Natural killer cell treated with Interleukin-12 subunit alpha and Interleukin-12 subunit beta and Interleukin-15 and Interleukin-18, amount 100 ng/mL, for 72 hours (primary cell): ENCODE data around the gene PLD5. TPM values are rescaled to one million over a fixed set of nuclear protein-coding genes. Genes with fewer than 3 reads are reported as not detected.
"Not testable (repeated sequence)": the region's sequence is repeated elsewhere in the genome, so short reads cannot be mapped to it uniquely, and the experiment has no call there.

Experiments used
- ATAC-seq, 2 donors: fragments of 150-1000 bp; cut with Tn5 transposase in 1 of 2; sonication (Bioruptor Pico), chemical (Tn5 transposase) in 1 of 2; 2 replicates each; pipeline ENCODE4 v1.10.0; 2021
- DNase-seq: peaks from one replicate; pipeline ENCODE4 v3.0.0; 2022; ENCODE audit warnings: low spot score
- H3K27ac Mint-ChIP-seq, 2 donors: 1 replicate in 1 of 2; 2 replicates in 1 of 2; pipeline ENCODE4 v1.8.0; 2022; ENCODE audit warnings: mixed read lengths in 2 of 2, mild to moderate bottlenecking in 1 of 2, moderate library complexity in 1 of 2
- H3K27me3 Mint-ChIP-seq, 2 donors: 1 replicate in 1 of 2; 2 replicates in 1 of 2; pipeline ENCODE4 v1.8.0; 2022; ENCODE audit warnings: mixed read lengths in 2 of 2
- H3K36me3 Mint-ChIP-seq: one replicate; pipeline ENCODE4 v1.8.0; 2022; ENCODE audit warnings: mixed read lengths
- H3K4me1 Mint-ChIP-seq, 2 donors: 1 replicate in 1 of 2; 2 replicates in 1 of 2; pipeline ENCODE4 v1.8.0; 2022; ENCODE audit warnings: low read depth in 2 of 2, mixed read lengths in 2 of 2, mild to moderate bottlenecking in 1 of 2
- H3K4me3 Mint-ChIP-seq: one replicate; pipeline ENCODE4 v1.8.0; 2022; ENCODE audit warnings: mixed read lengths
- H3K9me3 Mint-ChIP-seq: 2 replicates; pipeline ENCODE4 v1.8.0; 2022; ENCODE audit warnings: mixed read lengths
- total RNA-seq, 2 donors: library from RNA; stranded (reverse); gene quantifications; one replicate each; pipeline ENCODE4 v1.2.3, GENCODE V29; 2022

PLD5 gene
- total RNA-seq, 2 donors from 2014 or later, result not detected

DNA sequence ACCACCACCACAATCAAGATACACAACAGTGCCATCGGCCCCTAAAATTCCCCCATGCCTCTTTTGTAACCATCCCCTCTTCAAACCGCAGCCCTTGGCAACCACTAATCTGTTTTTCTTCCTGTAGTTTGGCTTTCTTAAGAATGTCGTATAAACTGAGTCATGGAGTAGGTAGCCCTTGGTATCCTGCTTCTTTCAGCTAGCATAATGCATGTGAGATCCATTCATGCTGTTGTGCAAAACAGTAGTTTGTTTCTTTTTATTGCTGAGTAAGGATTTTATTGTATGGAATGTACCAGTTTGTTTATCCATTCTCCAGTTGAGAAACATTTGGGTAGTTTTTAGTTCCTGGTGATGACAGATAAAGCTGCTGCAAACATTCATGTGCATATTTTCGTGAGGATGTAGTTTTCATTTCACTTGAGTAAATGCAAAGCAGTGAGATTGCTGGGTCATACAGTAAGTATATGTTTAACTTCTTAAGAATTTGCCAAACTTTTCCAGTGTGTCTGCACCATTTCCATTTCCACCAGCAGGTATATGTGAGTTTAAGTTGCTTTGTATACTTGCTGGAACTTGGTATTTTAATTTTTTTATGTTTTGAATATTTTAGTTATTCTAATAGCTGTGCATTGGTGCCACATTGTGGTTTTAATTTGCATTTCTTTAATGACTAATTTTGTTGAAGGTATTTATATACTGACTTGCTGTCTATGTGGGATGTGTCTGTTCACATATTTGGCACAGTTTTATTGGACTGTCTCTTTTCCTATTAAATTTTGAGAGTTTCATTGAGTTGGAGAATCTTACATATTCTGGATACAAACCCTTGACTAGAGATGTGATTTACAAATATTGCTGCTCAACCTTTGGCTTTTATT, 377.2 kb downstream of the PLD5 start:
- peak overlapping the region in 1 of 2 donors; percentile 14 for H3K27ac Mint-ChIP-seq
- ATAC-seq (peak in 1 of 2 donors; percentile 41), DNase-seq (no peak)
- H3K27me3 Mint-ChIP-seq, result no peaks in the 10 kb centered on the region
- H3K4me1 Mint-ChIP-seq, result no peaks in the 10 kb centered on the region
- no peaks in the 10 kb centered on the region for H3K9me3 Mint-ChIP-seq
- peak overlapping the region; percentile 40 for H3K4me3 Mint-ChIP-seq
- no peaks in the 10 kb centered on the region for H3K36me3 Mint-ChIP-seq

DNA sequence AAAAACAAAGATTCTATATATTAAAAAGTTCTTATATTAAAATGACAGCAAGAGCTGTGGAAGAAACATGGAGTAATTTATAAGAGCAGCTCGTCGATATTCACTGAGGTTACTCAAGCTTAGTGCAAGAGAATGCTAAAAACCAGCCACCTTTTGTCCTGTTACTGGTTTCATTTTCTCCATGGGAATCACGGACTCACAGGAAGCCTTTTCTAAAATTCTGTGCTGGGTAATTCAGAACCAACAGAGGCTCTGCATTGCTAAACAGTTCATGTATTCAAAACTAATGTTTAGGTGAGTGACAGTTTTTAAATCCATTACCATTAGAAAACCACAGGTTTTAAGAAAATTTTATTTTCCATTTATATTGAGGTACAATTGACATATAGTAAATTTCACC, 377.8 kb downstream of the PLD5 start:
- DNase-seq (no peak), ATAC-seq (no peak)
- H3K9me3 Mint-ChIP-seq, result no peaks in the 10 kb centered on the region
- H3K4me3 Mint-ChIP-seq, result peak overlapping the region; percentile 40
- H3K4me1 Mint-ChIP-seq, result no peaks in the 10 kb centered on the region
- H3K36me3 Mint-ChIP-seq, result no peaks in the 10 kb centered on the region
- no peak overlapping the region for H3K27ac Mint-ChIP-seq
- no peaks in the 10 kb centered on the region for H3K27me3 Mint-ChIP-seq

DNA sequence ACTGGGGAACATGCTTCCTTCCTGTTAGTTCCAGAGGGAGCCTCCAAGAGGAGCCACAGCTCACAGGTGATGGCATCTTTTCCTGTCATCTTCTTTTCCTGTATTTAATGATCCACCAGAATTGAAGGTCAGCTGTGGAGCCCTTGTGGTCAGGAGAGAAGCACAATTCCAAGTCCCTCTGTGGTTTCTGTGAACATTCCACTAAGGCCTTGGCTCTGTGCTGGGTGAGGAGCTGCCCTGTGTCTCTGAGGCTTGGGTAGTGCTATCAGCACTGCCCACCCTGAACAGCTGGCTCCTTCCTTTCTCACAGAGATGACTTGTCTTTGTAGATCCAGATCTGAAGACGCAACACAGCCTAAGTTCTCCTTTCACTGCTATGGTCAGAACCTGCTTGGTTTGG, 383.7 kb downstream of the PLD5 start:
- no peaks in the 10 kb centered on the region for H3K36me3 Mint-ChIP-seq

DNA sequence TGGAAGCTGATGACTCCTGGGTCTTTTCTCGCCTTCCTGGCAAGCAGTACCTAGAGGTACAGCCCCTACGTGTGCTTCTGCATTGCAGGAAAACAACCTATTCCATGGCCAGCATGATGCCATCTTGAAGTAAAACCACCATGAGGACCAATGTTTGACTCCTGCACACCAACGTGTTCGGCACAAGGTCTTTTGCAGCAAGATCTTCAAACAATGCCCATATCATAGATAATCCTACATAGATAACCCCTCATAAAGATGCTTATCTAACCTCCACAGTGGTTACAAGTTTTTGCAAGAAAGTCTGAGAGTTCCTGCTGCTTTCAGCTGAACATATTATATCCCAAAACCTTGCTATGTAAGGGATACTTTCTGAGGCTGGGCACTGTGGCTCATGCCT, 384.5 kb downstream of the PLD5 start:
- Mint-ChIP-seq H3K27ac (no peak overlapping the region), H3K4me1 (peaks cover 0 to 4% of the 10 kb centered on the region in 2 donors), H3K9me3 (peaks cover 10% of the 10 kb centered on the region), H3K4me3 (no peak overlapping the region), H3K36me3 (no peaks in the 10 kb centered on the region), H3K27me3 (peaks cover 0 to 5% of the 10 kb centered on the region in 2 donors)
- DNase-seq (no peak), ATAC-seq (no peak)

More for the DNA sequence above, 383.7 kb downstream of the PLD5 start:
- no peak for ATAC-seq
- peaks cover 0 to 5% of the 10 kb centered on the region in 2 donors for H3K27me3 Mint-ChIP-seq
- no peak overlapping the region for H3K4me3 Mint-ChIP-seq
- H3K4me1 Mint-ChIP-seq, result peaks cover 0 to 4% of the 10 kb centered on the region in 2 donors
- H3K9me3 Mint-ChIP-seq, result peaks cover 10% of the 10 kb centered on the region
- no peak for DNase-seq
- H3K27ac Mint-ChIP-seq, result no peak overlapping the region

DNA sequence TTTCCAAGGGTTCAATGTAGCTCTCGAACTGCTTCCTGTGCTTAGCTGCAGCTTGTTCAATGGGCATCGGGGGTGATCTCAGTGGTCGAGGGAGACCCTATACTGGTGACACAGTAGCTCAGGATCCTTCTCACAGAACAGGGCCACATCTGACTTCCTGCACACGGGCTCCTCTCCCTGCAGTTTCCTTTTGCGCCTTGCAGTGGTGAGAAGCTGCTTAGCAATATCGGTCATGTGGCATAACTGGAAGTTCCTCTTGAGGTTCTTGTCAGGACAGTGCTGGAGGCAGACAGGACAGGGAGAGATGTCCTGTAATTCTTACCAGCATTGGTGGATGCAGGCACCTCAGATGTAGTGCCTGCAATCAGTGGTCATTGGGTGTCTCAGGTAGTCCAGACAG, 385.1 kb downstream of the PLD5 start:
- peak in 1 of 2 donors; percentile 24 for ATAC-seq
- peaks cover 0 to 4% of the 10 kb centered on the region in 2 donors for H3K4me1 Mint-ChIP-seq
- H3K4me3 Mint-ChIP-seq, result no peak overlapping the region
- no peak for DNase-seq
- H3K9me3 Mint-ChIP-seq, result peaks cover 10% of the 10 kb centered on the region
- peaks cover 0 to 5% of the 10 kb centered on the region in 2 donors for H3K27me3 Mint-ChIP-seq
- no peaks in the 10 kb centered on the region for H3K36me3 Mint-ChIP-seq
- no peak overlapping the region for H3K27ac Mint-ChIP-seq

DNA sequence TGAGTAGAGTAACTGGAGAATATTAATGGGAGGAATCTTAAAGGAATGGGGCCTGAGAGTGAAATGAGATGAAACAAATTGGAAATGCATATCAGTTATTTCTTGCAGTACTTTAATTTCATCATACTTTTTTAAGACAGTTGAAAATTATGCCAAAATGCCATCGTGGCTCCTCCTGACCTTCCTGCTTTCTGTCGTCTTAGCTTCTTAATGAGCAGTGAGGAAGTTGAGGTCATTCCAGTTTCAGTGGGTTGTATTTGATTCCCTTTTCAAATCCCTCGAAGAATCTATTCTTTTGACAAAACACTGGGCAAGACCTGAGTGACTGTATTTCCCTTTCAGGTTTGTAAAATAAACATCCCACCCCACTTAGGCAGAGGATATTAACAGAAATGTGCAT, 390.7 kb downstream of the PLD5 start:
- Mint-ChIP-seq H3K27me3 (no peaks in the 10 kb centered on the region), H3K27ac (no peak overlapping the region), H3K4me1 (no peaks in the 10 kb centered on the region), H3K4me3 (no peak overlapping the region), H3K36me3 (peaks cover 5% of the 10 kb centered on the region), H3K9me3 (peaks cover 9% of the 10 kb centered on the region)
- DNase-seq (no peak), ATAC-seq (no peak)

DNA sequence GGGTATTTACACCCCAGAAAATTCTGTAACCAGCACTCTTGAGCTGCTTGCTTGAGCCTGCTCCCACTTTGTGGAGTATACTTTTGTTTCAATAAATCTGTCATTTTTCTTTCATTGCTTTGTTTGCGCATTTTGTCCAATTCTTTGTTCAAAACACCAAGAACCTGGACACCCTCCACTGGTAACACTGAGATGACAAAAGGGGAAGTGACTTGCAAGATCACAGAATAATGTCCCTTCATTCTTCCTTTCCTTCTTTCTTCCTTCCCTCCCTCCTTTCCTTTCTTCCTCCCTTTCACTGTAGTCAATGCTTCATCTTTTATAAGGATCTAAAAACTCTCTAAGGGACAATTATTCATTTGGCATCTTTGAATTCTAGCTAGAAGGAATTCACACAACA, 391.1 kb downstream of the PLD5 start:
- no peaks in the 10 kb centered on the region for H3K27me3 Mint-ChIP-seq
- no peaks in the 10 kb centered on the region for H3K4me1 Mint-ChIP-seq
- H3K9me3 Mint-ChIP-seq, result peaks cover 9% of the 10 kb centered on the region
- H3K36me3 Mint-ChIP-seq, result peaks cover 5% of the 10 kb centered on the region
- H3K4me3 Mint-ChIP-seq, result no peak overlapping the region
- no peak overlapping the region for H3K27ac Mint-ChIP-seq
- DNase-seq (no peak), ATAC-seq (no peak)

DNA sequence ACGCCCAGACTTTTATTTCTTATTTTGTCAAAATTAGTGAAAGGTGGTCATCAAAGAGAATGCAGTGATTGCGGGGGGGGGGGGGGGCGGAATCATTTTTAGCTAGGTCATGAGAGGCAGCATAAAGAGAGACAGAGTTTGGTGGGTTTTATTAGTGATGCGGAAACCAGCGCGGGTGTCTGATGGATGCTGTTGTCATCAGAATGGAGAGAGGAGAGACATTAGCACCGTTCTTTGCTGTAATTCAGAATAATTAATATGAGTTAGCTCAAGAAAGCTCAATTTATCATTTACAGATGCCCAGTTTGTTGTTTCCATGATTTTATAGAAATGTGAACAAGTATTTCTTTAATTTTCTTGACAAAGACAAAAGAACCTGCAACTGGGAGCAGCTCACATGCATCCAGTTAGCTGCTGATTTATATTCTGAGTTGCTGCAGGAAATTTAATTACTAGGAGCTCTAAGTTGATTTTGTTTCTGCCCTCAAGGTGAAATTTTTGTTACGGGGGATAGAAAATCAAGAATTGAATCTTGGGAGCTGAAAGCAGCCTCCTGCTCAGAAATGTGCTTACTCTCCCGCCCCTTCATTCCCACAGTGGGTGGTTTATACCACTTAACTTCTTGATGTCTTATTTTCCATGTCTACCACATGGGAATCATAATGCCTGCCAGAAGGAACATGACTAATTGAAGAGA, 392.2 kb downstream of the PLD5 start:
- ATAC-seq (no peak), DNase-seq (no peak)
- H3K4me3 Mint-ChIP-seq, result no peak overlapping the region
- peaks cover 9% of the 10 kb centered on the region for H3K9me3 Mint-ChIP-seq
- no peaks in the 10 kb centered on the region for H3K4me1 Mint-ChIP-seq
- H3K36me3 Mint-ChIP-seq, result peaks cover 5% of the 10 kb centered on the region
- no peaks in the 10 kb centered on the region for H3K27me3 Mint-ChIP-seq
- no peak overlapping the region for H3K27ac Mint-ChIP-seq

DNA sequence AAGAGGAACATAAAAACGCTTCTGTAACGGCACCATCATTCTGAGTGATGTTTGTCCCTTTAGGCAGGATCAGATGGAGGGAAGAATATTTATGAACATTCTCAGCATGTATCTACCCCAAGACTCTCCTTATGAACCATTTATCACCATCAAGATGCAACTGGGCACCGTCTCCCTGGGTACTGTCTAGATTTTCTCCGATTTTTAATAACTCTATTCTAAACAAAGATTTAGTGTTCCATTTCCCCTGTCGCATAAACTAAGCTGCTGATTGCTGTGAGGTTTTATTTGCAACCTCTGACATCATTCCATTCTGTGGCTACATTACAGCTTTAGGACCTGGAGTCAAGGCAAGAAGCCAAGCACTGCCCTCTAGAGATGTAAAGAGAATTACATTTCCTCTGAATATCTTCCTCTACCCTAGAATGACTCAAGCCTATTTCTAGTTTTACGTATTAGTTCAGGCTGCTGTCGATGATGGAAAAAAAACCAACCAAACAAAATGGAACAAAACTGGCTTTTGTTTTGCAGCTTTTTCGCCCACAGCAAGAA, 395.5 kb downstream of the PLD5 start:
- peaks cover 6% of the 10 kb centered on the region for H3K9me3 Mint-ChIP-seq
- DNase-seq (no peak), ATAC-seq (no peak)
- H3K36me3 Mint-ChIP-seq, result peaks cover 5% of the 10 kb centered on the region
- no peak overlapping the region for H3K4me3 Mint-ChIP-seq
- no peaks in the 10 kb centered on the region for H3K27me3 Mint-ChIP-seq
- H3K4me1 Mint-ChIP-seq, result no peaks in the 10 kb centered on the region
- H3K27ac Mint-ChIP-seq, result no peak overlapping the region

DNA sequence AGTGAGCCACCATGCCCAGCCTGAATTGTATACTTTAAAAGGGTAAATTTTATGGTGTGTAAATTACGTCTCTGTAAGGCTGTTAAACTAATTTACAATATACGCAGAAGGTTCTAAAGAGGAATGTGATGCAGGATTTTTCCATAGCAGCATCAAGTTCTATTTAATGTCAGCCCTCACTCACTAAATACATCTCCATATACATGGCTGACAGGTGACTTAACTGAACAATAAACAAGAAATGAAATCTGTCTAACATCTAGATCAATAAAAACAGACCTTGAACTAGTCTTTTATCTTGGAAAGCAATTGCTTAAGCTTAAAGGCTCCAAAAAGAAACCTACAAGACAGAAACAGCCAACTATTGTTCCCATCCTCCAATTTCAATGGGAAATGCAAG, 404.1 kb downstream of the PLD5 start:
- no peak overlapping the region for H3K27ac Mint-ChIP-seq
- ATAC-seq (no peak), DNase-seq (no peak)
- H3K36me3 Mint-ChIP-seq, result no peaks in the 10 kb centered on the region
- H3K27me3 Mint-ChIP-seq, result no peaks in the 10 kb centered on the region
- peaks cover 3% of the 10 kb centered on the region for H3K9me3 Mint-ChIP-seq
- no peak overlapping the region for H3K4me3 Mint-ChIP-seq
- H3K4me1 Mint-ChIP-seq, result no peaks in the 10 kb centered on the region

DNA sequence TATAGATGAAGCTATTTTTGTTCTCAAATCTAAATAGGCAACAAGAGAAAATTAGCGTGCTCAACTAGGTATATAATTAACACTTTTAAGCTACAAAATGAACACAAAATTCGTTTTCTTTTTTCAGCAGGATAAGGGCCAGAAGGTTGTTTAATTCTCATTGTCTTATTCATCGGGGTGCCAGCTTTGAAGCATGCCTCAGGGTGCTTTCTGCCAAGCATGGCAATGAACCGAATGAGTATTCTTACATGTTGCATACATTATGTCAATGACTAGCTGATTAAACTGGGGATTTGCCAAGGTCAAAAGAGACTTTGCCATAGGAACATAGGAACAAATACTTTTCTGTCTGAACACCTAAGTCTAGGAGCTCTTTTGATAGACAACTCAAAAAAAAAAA, 423.6 kb downstream of the PLD5 start:
- Mint-ChIP-seq H3K4me1 (no peaks in the 10 kb centered on the region), H3K27ac (no peak overlapping the region), H3K27me3 (no peaks in the 10 kb centered on the region), H3K36me3 (no peaks in the 10 kb centered on the region), H3K9me3 (peaks cover 4% of the 10 kb centered on the region), H3K4me3 (no peak overlapping the region)
- ATAC-seq (no peak), DNase-seq (no peak)

DNA sequence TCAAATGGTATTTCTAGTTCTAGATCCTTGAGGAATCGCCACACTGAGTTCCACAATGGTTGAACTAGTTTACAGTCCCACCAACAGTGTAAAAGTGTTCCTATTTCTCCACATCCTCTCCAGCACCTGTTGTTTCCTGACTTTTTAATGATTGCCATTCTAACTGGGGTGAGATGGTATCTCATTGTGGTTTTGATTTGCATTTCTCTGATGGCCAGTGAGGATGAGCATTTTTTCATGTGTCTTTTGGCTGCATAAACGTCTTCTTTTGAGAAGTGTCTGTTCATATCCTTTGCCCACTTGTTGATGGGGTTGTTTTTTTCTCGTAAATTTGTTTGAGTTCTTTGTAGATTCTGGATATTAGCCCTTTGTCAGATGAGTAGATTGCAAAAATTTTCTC, 427.2 kb downstream of the PLD5 start:
- not testable (repeated sequence) for DNase-seq, H3K36me3 Mint-ChIP-seq, H3K27ac Mint-ChIP-seq, H3K9me3 Mint-ChIP-seq, H3K4me3 Mint-ChIP-seq, H3K4me1 Mint-ChIP-seq, ATAC-seq, H3K27me3 Mint-ChIP-seq

DNA sequence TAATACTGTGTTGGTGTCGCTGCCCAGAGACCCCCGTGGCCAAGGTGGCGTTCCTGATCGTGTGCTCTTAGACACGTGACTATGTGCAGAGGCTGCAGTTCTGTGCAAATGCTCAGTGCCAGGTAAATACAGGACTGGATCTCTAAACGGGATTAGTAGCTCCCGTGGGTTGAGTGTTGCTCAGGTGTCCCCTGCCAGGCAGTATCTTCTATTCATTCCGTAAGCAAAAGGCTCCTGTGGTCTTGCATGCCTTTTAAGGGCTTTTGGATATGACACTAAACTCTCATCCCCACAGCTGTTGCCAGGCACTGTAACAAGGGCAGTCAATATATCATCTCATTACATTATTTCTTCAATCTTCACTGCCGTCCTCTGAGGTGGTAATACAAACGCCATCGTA, 431.4 kb downstream of the PLD5 start:
- Mint-ChIP-seq H3K36me3 (no peaks in the 10 kb centered on the region), H3K9me3 (peaks cover 1% of the 10 kb centered on the region), H3K27ac (no peak overlapping the region), H3K27me3 (no peaks in the 10 kb centered on the region), H3K4me3 (no peak overlapping the region), H3K4me1 (no peaks in the 10 kb centered on the region)
- no peak for DNase-seq
- peak in 1 of 2 donors; percentile 44 for ATAC-seq

DNA sequence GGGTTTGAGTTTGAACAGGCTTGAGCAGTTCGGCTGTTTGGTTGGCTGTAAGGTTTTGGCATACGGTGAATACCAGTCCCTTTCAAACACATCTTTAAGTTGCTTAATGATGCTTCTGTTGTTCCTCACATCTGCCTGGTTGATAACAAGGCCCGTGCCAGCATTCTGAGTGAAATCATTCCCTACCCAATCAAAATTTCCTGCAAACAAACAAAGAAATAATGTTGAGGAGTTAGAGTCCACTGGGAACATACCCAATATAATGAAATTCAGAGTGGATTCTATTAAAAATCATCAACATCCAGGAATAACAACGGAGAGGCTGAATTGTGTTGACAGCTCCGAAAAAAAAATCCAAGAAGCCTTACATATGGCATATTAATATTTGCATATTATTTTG, 434.6 kb downstream of the PLD5 start:
- Mint-ChIP-seq H3K36me3 (no peaks in the 10 kb centered on the region), H3K4me3 (no peak overlapping the region), H3K9me3 (no peaks in the 10 kb centered on the region), H3K4me1 (no peaks in the 10 kb centered on the region), H3K27ac (no peak overlapping the region), H3K27me3 (peaks cover 3 to 15% of the 10 kb centered on the region in 2 donors)
- DNase-seq (no peak), ATAC-seq (no peak)
